GM06990 (cell line): ENCODE data around the gene BAHCC1.

Experiments
- DNase-seq: peaks from one replicate; pipeline ENCODE4 v3.0.0-alpha.2; 2011; ENCODE audit not compliant: insufficient read length; ENCODE audit errors: extremely low read depth
- H3K27me3 ChIP-seq: replicated peaks from 2 replicates; pipeline ENCODE4 v1.6.0; 2011; ENCODE audit warnings: low read length; ENCODE audit not compliant: control insufficient read depth, insufficient read depth
- H3K36me3 ChIP-seq: 2 replicates; pipeline ENCODE4 v1.5.1; 2011; ENCODE audit warnings: low read length; ENCODE audit not compliant: control insufficient read depth, insufficient read depth
- H3K4me3 ChIP-seq: replicated peaks from 2 replicates; pipeline ENCODE4 v1.5.1; 2011; ENCODE audit warnings: low read depth, mild to moderate bottlenecking, control low read depth, low read length
- CTCF ChIP-seq: IDR thresholded peaks from 2 replicates; pipeline ENCODE4 v1.5.1; 2011; ENCODE audit warnings: low read length, control low read depth, mild to moderate bottlenecking, inconsistent platforms; ENCODE audit not compliant: insufficient read depth, poor library complexity, severe bottlenecking

The BAHCC1 gene

GRCh38 chr17:81434681-81435417 lies 39.6 kb downstream of the BAHCC1 start:
- no peaks in the 10 kb centered on the region for H3K36me3 ChIP-seq
- TF ChIP-seq CTCF = no peak
- H3K27me3 ChIP-seq = no peaks in the 10 kb centered on the region; the same call in 1 of the 2 replicates
- H3K4me3 ChIP-seq = no peak overlapping the region
- DNase-seq = no peak

GRCh38 chr17:81435652-81436293 lies 40.5 kb downstream of the BAHCC1 start:
- H3K27me3 ChIP-seq = no peaks in the 10 kb centered on the region; the same call in 1 of the 2 replicates
- no peaks in the 10 kb centered on the region for H3K36me3 ChIP-seq
- no peak for TF ChIP-seq CTCF
- DNase-seq = no peak
- no peak overlapping the region for H3K4me3 ChIP-seq

GRCh38 chr17:81436294-81436849 lies 41.1 kb downstream of the BAHCC1 start:
- no peaks in the 10 kb centered on the region for H3K36me3 ChIP-seq
- H3K27me3 ChIP-seq = no peaks in the 10 kb centered on the region; the same call in 1 of the 2 replicates
- no peak overlapping the region for H3K4me3 ChIP-seq
- DNase-seq = no peak
- TF ChIP-seq CTCF = no peak

- no peak for TF ChIP-seq CTCF
- no peak overlapping the region for H3K4me3 ChIP-seq
- no peak for DNase-seq
- H3K36me3 ChIP-seq = no peaks in the 10 kb centered on the region
- H3K27me3 ChIP-seq = no peaks in the 10 kb centered on the region; the same call in 1 of the 2 replicates
Observed at GRCh38 chr17:81437191-81437651, 42.0 kb downstream of the BAHCC1 start.

- no peak for DNase-seq
- TF ChIP-seq CTCF = no peak
- no peaks in the 10 kb centered on the region; the same call in 1 of the 2 replicates for H3K27me3 ChIP-seq
Observed at GRCh38 chr17:81438007-81438659, 42.9 kb downstream of the BAHCC1 start.

More at GRCh38 chr17:81438007-81438659, 42.9 kb downstream of the BAHCC1 start:
- Histone ChIP-seq H3K36me3 (no peaks in the 10 kb centered on the region), H3K4me3 (no peak overlapping the region)
